ENCODE measurements around the gene PZP. TPM values are rescaled to one million over a fixed set of nuclear protein-coding genes. Genes with fewer than 3 reads are reported as not detected.

PZP gene
- total and polyA plus RNA-seq, 10 of the 15 experiments (the other 5 are each of a cell fraction or from before 2014, with no cell fraction given), result not detected

DNA sequence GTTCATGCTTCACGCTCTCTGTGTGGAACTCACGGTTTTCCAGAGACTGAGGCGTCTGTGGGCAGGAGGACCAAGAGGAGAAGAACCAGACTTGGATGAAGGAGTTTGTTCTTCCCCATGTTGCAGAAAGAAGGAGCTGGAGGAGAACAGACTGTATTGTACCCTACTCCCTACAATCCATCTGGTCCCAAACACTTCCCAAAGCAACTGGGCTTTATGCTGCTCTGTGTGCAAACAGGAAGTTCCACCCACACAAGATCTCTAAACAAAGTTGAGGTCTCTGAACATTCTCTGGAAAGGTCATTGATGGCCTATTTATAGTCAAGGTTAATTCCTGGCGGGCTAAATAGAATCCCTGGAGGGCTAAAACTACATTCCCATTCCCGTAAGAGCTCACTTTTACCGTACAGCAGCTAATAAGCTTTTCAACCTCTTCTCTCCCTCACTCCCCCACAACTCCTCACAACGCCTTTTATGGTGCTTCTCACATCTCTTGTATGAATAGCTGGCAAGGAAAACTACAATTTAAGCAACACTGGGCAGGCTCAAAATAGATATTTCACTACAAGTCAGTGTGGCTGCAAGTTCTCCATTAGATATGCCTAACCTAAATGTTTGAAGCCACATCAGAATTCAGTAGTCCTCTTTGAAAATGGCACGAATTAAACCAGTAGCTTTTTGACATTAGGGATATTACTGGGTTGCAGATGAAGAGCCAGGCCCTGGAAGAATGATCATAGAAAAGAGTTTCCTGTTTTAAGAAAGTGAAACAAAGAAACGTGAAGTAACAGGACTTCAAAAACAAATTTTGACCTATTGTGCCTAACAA, 92.2 kb downstream of the PZP start, which contains the start of gene A2M:
Gene A2M, minus strand, starts transcription at position 189 of the 829 bp plus-strand sequence. Its CDS starts 70 bp downstream, at position 119.
- ChIA-PET RAD21 (ENCODE audit: unreplicated experiment) (no interaction called here), POLR2A (no interaction called here), CTCF (interaction anchor here (0.7 to 1.6 kb wide), 3 partner anchors 37 to 634 kb away, joined by 3 read pairs; no protein-coding TSS in a partner anchor), SMC1A (ENCODE audit: uncharacterized antibody, unreplicated experiment) (interaction anchor here (0.7 kb wide), 1 partner anchor 11 kb away, joined by 4 read pairs; no protein-coding TSS in a partner anchor)
- H3K9me3 ChIP-seq (replicated peaks; ENCODE audit: control insufficient read depth, insufficient read depth, low read length), result no peaks in the 10 kb centered on the region
- BruUV-seq (replicated peaks), result no TSS peak
- H3K4me1 ChIP-seq (ENCODE audit: control insufficient read depth, insufficient read depth, low read length), result peaks cover 3% of the 10 kb centered on the region; the same call in 1 of the 2 replicates
- peak within 1 kb of the TSS; percentile 7; the same call in 1 of the 2 replicates for H3K4me2 ChIP-seq (ENCODE audit: control insufficient read depth, insufficient read depth)
- no peak within 1 kb of the TSS for H3K4me3 ChIP-seq
- TF ChIP-seq EED (IDR thresholded peaks at IDR 0.05; ENCODE audit: low read depth) (no peak), SRF (IDR thresholded peaks at IDR 0.05; ENCODE audit: low read depth in 2 of 2, low read length in 2 of 2) (peak in 1 of 2 experiments; percentile 45; a peak in 1 of 4 replicates), ZNF207 (IDR thresholded peaks at IDR 0.05; ENCODE audit: borderline replicate concordance) (no peak), IKZF1 (conservative IDR thresholded peaks at IDR 0.05) (no peak), PAX5 (IDR thresholded peaks at IDR 0.05; ENCODE audit: borderline replicate concordance, low read depth, low read length) (no peak), POLR2A (IDR thresholded peaks at IDR 0.05; ENCODE audit: low read depth, low read length) (no peak)
- TF ChIP-seq, protein P1, sequence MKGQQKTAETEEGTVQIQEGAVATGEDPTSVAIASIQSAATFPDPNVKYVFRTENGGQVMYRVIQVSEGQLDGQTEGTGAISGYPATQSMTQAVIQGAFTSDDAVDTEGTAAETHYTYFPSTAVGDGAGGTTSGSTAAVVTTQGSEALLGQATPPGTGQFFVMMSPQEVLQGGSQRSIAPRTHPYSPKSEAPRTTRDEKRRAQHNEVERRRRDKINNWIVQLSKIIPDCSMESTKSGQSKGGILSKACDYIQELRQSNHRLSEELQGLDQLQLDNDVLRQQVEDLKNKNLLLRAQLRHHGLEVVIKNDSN (IDR thresholded peaks at IDR 0.05; ENCODE audit: borderline replicate concordance, extremely low read length, insufficient read depth, low read depth, low read length), result no peak
- ATAC-seq, result no peak
- H2AFZ ChIP-seq (ENCODE audit: control insufficient read depth, low read depth, low read length), result no peak within 1 kb of the TSS
- no peak within 1 kb of the TSS for H3K9ac ChIP-seq (ENCODE audit: control insufficient read depth, insufficient read depth, low read length)
- WGBS (ENCODE audit: insufficient coverage, insufficient replicate concordance, low lambda C conversion rate, missing lambda C conversion rate), result 35% methylated on average over 9 of the region's 9 CpGs
- intact Hi-C loops (cut with micrococcal nuclease; ENCODE audit: unreplicated experiment), result no loop called here
- no peaks in the 10 kb centered on the region for H4K20me1 ChIP-seq (ENCODE audit: control insufficient read depth, insufficient read depth)
- no peak for DNase-seq (ENCODE audit: low read depth, low spot score)
- in situ Hi-C loops (cut with MboI), result no loop called here
- no peaks in the 10 kb centered on the region for H3K36me3 ChIP-seq (ENCODE audit: control insufficient read depth in 2 of 2, insufficient read depth in 2 of 2, low read length in 1 of 2)
- no peak within 1 kb of the TSS for H3K27ac ChIP-seq (ENCODE audit: control insufficient read depth, insufficient read depth)
- H3K79me2 ChIP-seq (ENCODE audit: control insufficient read depth, insufficient read depth, low read length), result no peaks in the 10 kb centered on the region
- no peaks in the 10 kb centered on the region for H3K27me3 ChIP-seq (replicated peaks in 1 of 2; ENCODE audit: control insufficient read depth in 2 of 2, insufficient read depth in 2 of 2, low read length in 1 of 2)
- FAIRE-seq, result no peak
